Measurements from ENCODE around the gene MS4A10.
"Not testable (repeated sequence)": the region's sequence is repeated elsewhere in the genome, so short reads cannot be mapped to it uniquely, and the experiment has no call there.

The MS4A10 gene

GRCh38 chr11:60813324-60813723, 28.2 kb downstream of the MS4A10 start:
- Histone ChIP-seq H3K27me3 (ENCODE audit: low read depth, low read length) (no peaks in the 10 kb centered on the region), H3K4me1 (ENCODE audit: control insufficient read depth in 1 of 2, insufficient read depth in 2 of 2, low read length in 2 of 2) (no peaks in the 10 kb centered on the region)

GRCh38 chr11:60814112-60814511, 29.0 kb downstream of the MS4A10 start:
- H3K27me3 ChIP-seq (ENCODE audit: low read depth, low read length): no peaks in the 10 kb centered on the region
- H3K4me3 ChIP-seq (ENCODE audit: low read depth in 1 of 2, low read length in 2 of 2): no peak overlapping the region
- no peaks in the 10 kb centered on the region for H3K4me1 ChIP-seq (ENCODE audit: control insufficient read depth in 1 of 2, insufficient read depth in 2 of 2, low read length in 2 of 2)
- peaks cover 10 to 12% of the 10 kb centered on the region in 2 donors for H3K9me3 ChIP-seq (ENCODE audit: control insufficient read depth in 1 of 2, low read length in 2 of 2)
- H3K36me3 ChIP-seq (ENCODE audit: control insufficient read depth in 1 of 2, insufficient read depth in 2 of 2, low read length in 2 of 2): peaks cover 0 to 4% of the 10 kb centered on the region in 2 donors
- H3K27ac ChIP-seq (ENCODE audit: low read length): no peak overlapping the region

More at GRCh38 chr11:60813324-60813723, 28.2 kb downstream of the MS4A10 start:
- Histone ChIP-seq H3K9me3 (ENCODE audit: control insufficient read depth in 1 of 2, low read length in 2 of 2) (peaks cover 10 to 12% of the 10 kb centered on the region in 2 donors), H3K4me3 (ENCODE audit: low read depth in 1 of 2, low read length in 2 of 2) (no peak overlapping the region), H3K36me3 (ENCODE audit: control insufficient read depth in 1 of 2, insufficient read depth in 2 of 2, low read length in 2 of 2) (peaks cover 0 to 4% of the 10 kb centered on the region in 2 donors), H3K27ac (ENCODE audit: low read length) (no peak overlapping the region)

DNA sequence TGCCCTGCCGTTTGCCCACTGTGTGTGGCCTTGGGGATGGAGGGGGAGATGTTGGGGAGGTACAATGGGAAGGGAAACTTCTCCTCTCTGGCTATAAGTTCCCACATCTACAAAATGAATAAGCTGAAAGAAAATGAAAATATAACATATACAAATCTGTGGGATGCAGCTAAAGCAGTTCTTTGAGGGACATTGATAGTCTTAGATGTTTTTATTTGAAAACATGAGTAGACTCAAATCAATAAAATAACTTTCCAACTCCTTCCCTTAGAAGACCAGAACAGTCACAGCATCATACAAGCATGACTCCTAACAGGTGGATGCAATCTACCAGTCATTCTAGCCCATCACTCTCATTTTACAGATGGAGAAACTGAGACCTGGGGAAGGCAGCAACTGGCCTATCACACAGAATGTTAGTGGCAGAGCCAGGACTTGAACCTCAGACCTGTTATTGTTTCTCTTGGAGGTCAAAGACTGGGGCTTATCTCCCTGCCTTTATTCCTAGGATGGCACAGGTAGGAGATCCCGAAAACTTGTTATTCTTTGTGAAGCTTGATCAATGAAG, 31.5 kb downstream of the MS4A10 start:
- Histone ChIP-seq H3K4me1 (ENCODE audit: control insufficient read depth in 1 of 2, insufficient read depth in 2 of 2, low read length in 2 of 2) (no peaks in the 10 kb centered on the region), H3K9me3 (ENCODE audit: control insufficient read depth in 1 of 2, low read length in 2 of 2) (peaks cover 10 to 12% of the 10 kb centered on the region in 2 donors), H3K27ac (ENCODE audit: low read length) (no peak overlapping the region), H3K36me3 (ENCODE audit: control insufficient read depth in 1 of 2, insufficient read depth in 2 of 2, low read length in 2 of 2) (peaks cover 0 to 4% of the 10 kb centered on the region in 2 donors), H3K4me3 (ENCODE audit: low read depth in 1 of 2, low read length in 2 of 2) (peak overlapping the region in 1 of 2 donors; percentile 17), H3K27me3 (ENCODE audit: low read depth, low read length) (no peaks in the 10 kb centered on the region)

DNA sequence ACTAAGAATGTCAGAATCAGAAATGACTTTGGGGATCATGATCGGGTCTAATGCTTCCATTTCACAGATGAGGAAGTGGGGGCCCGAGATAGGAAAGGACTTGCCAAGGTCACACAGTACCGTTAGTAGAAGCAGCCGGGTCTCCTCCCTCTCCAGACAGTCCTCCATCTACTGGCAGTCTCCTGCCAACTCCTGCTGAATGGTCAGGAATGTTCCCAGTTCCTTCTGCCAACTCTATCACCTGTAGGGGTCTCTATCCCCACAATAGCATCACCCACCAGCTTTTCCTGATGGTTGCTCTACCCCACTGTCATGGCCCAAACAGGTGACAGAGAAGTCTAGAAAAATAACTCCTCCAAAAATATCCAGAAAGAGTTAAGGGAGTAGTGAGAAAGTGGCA, 32.9 kb downstream of the MS4A10 start:
- H3K27ac ChIP-seq (ENCODE audit: low read length): no peak overlapping the region
- no peaks in the 10 kb centered on the region for H3K27me3 ChIP-seq (ENCODE audit: low read depth, low read length)
- H3K4me3 ChIP-seq (ENCODE audit: low read depth in 1 of 2, low read length in 2 of 2): no peak overlapping the region
- peaks cover 0 to 4% of the 10 kb centered on the region in 2 donors for H3K36me3 ChIP-seq (ENCODE audit: control insufficient read depth in 1 of 2, insufficient read depth in 2 of 2, low read length in 2 of 2)
- H3K9me3 ChIP-seq (ENCODE audit: control insufficient read depth in 1 of 2, low read length in 2 of 2): peaks cover 10 to 12% of the 10 kb centered on the region in 2 donors
- no peaks in the 10 kb centered on the region for H3K4me1 ChIP-seq (ENCODE audit: control insufficient read depth in 1 of 2, insufficient read depth in 2 of 2, low read length in 2 of 2)

DNA sequence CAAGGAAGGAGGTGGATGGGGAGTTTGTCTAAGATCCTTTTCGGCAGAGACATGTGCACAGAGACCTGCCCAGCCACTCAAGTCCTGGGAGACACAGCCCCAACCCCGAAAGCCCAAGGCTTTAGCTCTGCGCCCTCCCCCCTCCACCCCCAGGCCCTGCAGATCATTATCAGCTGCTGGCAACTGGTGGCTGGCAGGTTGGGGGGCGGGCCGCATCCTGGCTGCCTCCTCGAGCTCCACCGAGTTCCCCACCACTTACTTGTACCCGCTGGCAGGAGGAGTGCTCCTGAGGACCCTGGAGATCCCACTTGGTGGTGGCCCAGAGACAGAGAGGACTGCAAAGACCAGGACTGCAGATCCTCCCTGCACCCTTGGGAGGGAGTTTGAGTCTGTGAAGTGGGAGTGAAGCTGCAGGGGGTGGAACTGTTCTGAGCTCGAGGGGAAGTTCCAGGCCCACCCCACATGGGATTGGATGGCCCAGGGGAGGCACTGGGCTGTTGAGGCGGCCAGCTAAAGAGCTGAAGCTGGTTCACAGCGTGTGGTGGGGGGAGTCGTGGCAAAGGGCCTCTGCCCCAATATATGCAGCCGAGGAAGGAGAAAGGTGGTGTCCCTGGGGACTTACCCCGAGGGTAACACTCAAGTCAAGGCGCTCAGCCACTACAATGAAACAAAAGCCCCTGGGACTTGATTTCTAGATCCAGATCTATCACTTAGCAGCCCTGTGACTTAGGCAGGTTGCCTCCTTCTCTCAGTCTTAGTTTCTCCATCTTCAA, 36.9 kb downstream of the MS4A10 start:
- Histone ChIP-seq H3K4me1 (ENCODE audit: control insufficient read depth in 1 of 2, insufficient read depth in 2 of 2, low read length in 2 of 2) (no peaks in the 10 kb centered on the region), H3K27ac (ENCODE audit: low read length) (no peak overlapping the region), H3K27me3 (ENCODE audit: low read depth, low read length) (no peaks in the 10 kb centered on the region), H3K36me3 (ENCODE audit: control insufficient read depth in 1 of 2, insufficient read depth in 2 of 2, low read length in 2 of 2) (peaks cover 0 to 2% of the 10 kb centered on the region in 2 donors), H3K4me3 (ENCODE audit: low read depth in 1 of 2, low read length in 2 of 2) (no peak overlapping the region), H3K9me3 (ENCODE audit: control insufficient read depth in 1 of 2, low read length in 2 of 2) (peaks cover 3 to 7% of the 10 kb centered on the region in 2 donors)

GRCh38 chr11:60823745-60824306, 38.7 kb downstream of the MS4A10 start:
- not testable (repeated sequence) for H3K4me1 ChIP-seq (ENCODE audit: control insufficient read depth in 1 of 2, insufficient read depth in 2 of 2, low read length in 2 of 2); H3K27me3 ChIP-seq (ENCODE audit: low read depth, low read length); H3K36me3 ChIP-seq (ENCODE audit: control insufficient read depth in 1 of 2, insufficient read depth in 2 of 2, low read length in 2 of 2); H3K27ac ChIP-seq (ENCODE audit: low read length); H3K4me3 ChIP-seq (ENCODE audit: low read depth in 1 of 2, low read length in 2 of 2); H3K9me3 ChIP-seq (ENCODE audit: control insufficient read depth in 1 of 2, low read length in 2 of 2)

DNA sequence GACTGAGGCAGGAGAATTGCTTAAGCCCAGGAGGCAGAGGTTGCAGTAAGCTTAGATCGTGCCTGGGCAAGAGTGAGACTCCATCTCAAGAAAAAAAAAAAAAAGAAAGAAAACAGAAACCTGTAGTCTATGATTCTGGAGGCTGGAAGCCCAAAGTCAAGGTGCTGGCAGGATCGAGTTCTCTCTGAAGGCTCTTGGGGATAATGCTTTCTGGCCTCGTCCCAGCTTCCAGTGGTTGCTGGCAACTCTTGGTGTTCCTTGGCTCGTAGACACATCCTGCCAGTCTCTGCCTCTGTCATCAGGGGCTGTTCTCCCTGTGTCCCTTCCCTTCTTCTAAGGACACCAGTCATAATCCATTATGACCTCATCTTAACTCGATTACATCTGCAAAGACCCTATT, 40.0 kb downstream of the MS4A10 start:
- Histone ChIP-seq H3K27me3 (ENCODE audit: low read depth, low read length) (no peaks in the 10 kb centered on the region), H3K4me3 (ENCODE audit: low read depth in 1 of 2, low read length in 2 of 2) (no peak overlapping the region), H3K36me3 (ENCODE audit: control insufficient read depth in 1 of 2, insufficient read depth in 2 of 2, low read length in 2 of 2) (no peaks in the 10 kb centered on the region), H3K27ac (ENCODE audit: low read length) (no peak overlapping the region), H3K9me3 (ENCODE audit: control insufficient read depth in 1 of 2, low read length in 2 of 2) (no peaks in the 10 kb centered on the region), H3K4me1 (ENCODE audit: control insufficient read depth in 1 of 2, insufficient read depth in 2 of 2, low read length in 2 of 2) (no peaks in the 10 kb centered on the region)

DNA sequence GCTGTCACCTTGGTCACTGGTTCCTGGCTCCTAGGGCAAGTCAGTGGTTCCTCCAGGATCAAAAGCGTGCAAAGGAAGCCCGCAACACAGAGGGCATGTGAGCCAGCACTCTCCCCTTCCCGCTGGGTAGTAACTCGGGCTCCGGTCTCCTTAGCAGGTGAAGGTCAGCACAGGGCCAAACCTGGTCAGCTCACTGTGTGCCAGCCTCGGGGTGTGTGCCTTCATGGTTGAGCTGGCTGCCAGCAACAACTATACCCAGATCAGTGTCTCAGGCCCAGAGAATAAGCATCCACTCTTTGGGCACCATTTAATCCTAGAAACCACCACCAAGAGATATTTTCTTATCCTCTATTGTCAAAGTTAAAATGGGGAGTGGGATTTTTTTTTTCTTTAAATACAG, 40.7 kb downstream of the MS4A10 start:
- Histone ChIP-seq H3K4me1 (ENCODE audit: control insufficient read depth in 1 of 2, insufficient read depth in 2 of 2, low read length in 2 of 2) (no peaks in the 10 kb centered on the region), H3K4me3 (ENCODE audit: low read depth in 1 of 2, low read length in 2 of 2) (no peak overlapping the region), H3K36me3 (ENCODE audit: control insufficient read depth in 1 of 2, insufficient read depth in 2 of 2, low read length in 2 of 2) (no peaks in the 10 kb centered on the region), H3K27me3 (ENCODE audit: low read depth, low read length) (no peaks in the 10 kb centered on the region), H3K27ac (ENCODE audit: low read length) (no peak overlapping the region), H3K9me3 (ENCODE audit: control insufficient read depth in 1 of 2, low read length in 2 of 2) (no peaks in the 10 kb centered on the region)

DNA sequence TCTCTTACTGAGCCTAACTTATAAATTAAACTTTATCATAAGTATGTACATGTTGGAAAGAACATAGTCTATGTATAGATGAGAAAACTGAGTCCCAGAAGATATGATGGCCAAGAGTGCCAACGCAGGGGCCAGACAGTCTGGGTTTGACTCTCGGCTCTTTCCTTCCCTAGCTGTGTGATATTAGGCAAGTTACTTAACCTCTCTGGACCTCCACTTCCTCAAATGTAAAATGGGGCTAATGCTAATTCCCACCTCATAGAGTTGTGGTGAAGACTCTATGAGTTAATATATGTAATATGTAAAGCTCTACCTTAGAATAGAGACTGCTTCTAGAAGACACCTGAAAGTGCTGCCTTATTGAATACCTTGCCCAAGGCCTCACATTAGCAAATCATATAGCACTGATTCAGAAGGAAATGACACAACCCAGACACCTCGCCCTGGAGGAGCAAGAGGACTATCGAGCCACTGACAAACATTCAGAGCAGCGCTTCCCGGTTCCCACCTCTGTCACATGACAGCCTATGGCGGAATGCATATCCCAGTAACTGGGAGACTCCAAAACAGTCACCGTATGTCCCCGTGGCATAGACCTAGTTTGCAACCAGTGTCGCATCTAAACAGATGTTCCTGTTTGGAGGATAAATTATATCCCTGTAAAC, 45.5 kb downstream of the MS4A10 start:
- Histone ChIP-seq H3K36me3 (ENCODE audit: control insufficient read depth in 1 of 2, insufficient read depth in 2 of 2, low read length in 2 of 2) (no peaks in the 10 kb centered on the region), H3K27ac (ENCODE audit: low read length) (no peak overlapping the region), H3K27me3 (ENCODE audit: low read depth, low read length) (no peaks in the 10 kb centered on the region), H3K4me3 (ENCODE audit: low read depth in 1 of 2, low read length in 2 of 2) (no peak overlapping the region), H3K9me3 (ENCODE audit: control insufficient read depth in 1 of 2, low read length in 2 of 2) (no peaks in the 10 kb centered on the region), H3K4me1 (ENCODE audit: control insufficient read depth in 1 of 2, insufficient read depth in 2 of 2, low read length in 2 of 2) (no peaks in the 10 kb centered on the region)

- no peaks in the 10 kb centered on the region for H3K36me3 ChIP-seq (ENCODE audit: control insufficient read depth in 1 of 2, insufficient read depth in 2 of 2, low read length in 2 of 2)
- H3K27me3 ChIP-seq (ENCODE audit: low read depth, low read length): no peaks in the 10 kb centered on the region
- H3K9me3 ChIP-seq (ENCODE audit: control insufficient read depth in 1 of 2, low read length in 2 of 2): no peaks in the 10 kb centered on the region
- no peaks in the 10 kb centered on the region for H3K4me1 ChIP-seq (ENCODE audit: control insufficient read depth in 1 of 2, insufficient read depth in 2 of 2, low read length in 2 of 2)
- no peak overlapping the region for H3K4me3 ChIP-seq (ENCODE audit: low read depth in 1 of 2, low read length in 2 of 2)
- no peak overlapping the region for H3K27ac ChIP-seq (ENCODE audit: low read length)
Observed at GRCh38 chr11:60831143-60831500, 46.0 kb downstream of the MS4A10 start.

DNA sequence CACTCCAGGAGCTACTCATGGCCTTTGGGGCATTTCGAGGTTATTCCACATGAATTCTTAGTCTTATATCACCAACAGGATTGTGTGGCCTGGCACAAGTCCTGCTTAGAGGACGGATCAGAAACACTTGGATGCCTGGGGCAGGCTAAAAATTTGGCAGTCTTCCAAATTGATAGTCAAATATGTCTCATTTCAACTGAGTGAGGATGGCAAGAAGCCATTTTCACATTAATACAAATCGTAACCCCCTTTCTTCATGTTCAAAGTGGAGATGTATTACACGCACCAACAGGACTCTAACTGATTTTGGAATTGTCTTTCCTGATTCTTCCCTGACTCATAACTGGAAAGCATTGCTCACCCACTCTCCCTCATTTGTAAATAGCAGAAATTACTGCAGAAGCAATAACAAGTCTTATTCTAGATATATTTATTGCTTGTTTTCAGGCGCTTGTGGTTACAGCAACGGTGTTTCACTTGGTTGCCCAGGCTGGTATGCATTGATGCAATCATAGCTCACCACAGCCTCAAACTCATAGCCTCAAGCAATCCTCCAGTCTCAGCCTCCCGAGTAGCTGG, 46.5 kb downstream of the MS4A10 start:
- Histone ChIP-seq H3K27ac (ENCODE audit: low read length) (no peak overlapping the region), H3K36me3 (ENCODE audit: control insufficient read depth in 1 of 2, insufficient read depth in 2 of 2, low read length in 2 of 2) (no peaks in the 10 kb centered on the region), H3K4me3 (ENCODE audit: low read depth in 1 of 2, low read length in 2 of 2) (no peak overlapping the region), H3K27me3 (ENCODE audit: low read depth, low read length) (no peaks in the 10 kb centered on the region), H3K9me3 (ENCODE audit: control insufficient read depth in 1 of 2, low read length in 2 of 2) (no peaks in the 10 kb centered on the region), H3K4me1 (ENCODE audit: control insufficient read depth in 1 of 2, insufficient read depth in 2 of 2, low read length in 2 of 2) (no peaks in the 10 kb centered on the region)

Data from muscle layer of duodenum (tissue), 2 donors.